Activated T-cell treated with anti-CD3 and anti-CD28 coated beads, Interleukin-2, amount 50 U/mL, for 72 hours (primary cell): ENCODE data around the gene KIF22. TPM values are rescaled to one million over a fixed set of nuclear protein-coding genes. Genes with fewer than 3 reads are reported as not detected.
"Not testable (repeated sequence)": the region's sequence is repeated elsewhere in the genome, so short reads cannot be mapped to it uniquely, and the experiment has no call there.

ENCODE experiments used
- ATAC-seq, 2 donors: fragments of 150-1000 bp; cut with Tn5 transposase; replicated peaks in 1 of 2; 2 replicates each; pipeline ENCODE4 v1.10.0; 2021; ENCODE audit warnings: moderate library complexity in 2 of 2, mild to moderate bottlenecking in 1 of 2
- DNase-seq, 2 donors: peaks; one replicate each; pipeline ENCODE4 v3.0.0; 2021 to 2022; ENCODE audit warnings: mixed read lengths in 1 of 2
- H3K27ac Mint-ChIP-seq: one replicate; pipeline ENCODE4 v1.8.0; 2022; ENCODE audit warnings: mild to moderate bottlenecking, moderate library complexity, mixed read lengths
- H3K27me3 Mint-ChIP-seq: one replicate; pipeline ENCODE4 v1.8.0; 2022; ENCODE audit warnings: low read depth, mixed read lengths
- H3K36me3 Mint-ChIP-seq, 2 donors: one replicate each; pipeline ENCODE4 v1.8.0; 2022; ENCODE audit warnings: mixed read lengths in 2 of 2, mild to moderate bottlenecking in 1 of 2; ENCODE audit not compliant: insufficient read depth in 2 of 2
- H3K4me1 Mint-ChIP-seq: one replicate; pipeline ENCODE4 v1.8.0; 2022; ENCODE audit warnings: low read depth, mixed read lengths
- H3K4me3 Mint-ChIP-seq, 2 donors: one replicate each; pipeline ENCODE4 v1.8.0; 2022; ENCODE audit warnings: mild to moderate bottlenecking in 2 of 2, mixed read lengths in 2 of 2, moderate library complexity in 2 of 2
- H3K9me3 Mint-ChIP-seq, 2 donors: one replicate each; pipeline ENCODE4 v1.8.0; 2022; ENCODE audit warnings: mixed read lengths in 2 of 2
- total RNA-seq, 2 donors: library from RNA; stranded (reverse); gene quantifications; one replicate each; pipeline ENCODE4 v1.2.3, GENCODE V29; 2022

KIF22 gene
- total RNA-seq, 2 donors from 2014 or later: 153 to 180 TPM

- DNase-seq (no peak), ATAC-seq (no peak)
- Mint-ChIP-seq H3K27me3 (no peaks in the 10 kb centered on the region), H3K27ac (no peak overlapping the region), H3K36me3 (no peaks in the 10 kb centered on the region), H3K9me3 (no peaks in the 10 kb centered on the region), H3K4me1 (peaks cover 10% of the 10 kb centered on the region), H3K4me3 (no peak overlapping the region)
These were observed 15.8 kb upstream of the KIF22 start for GRCh38 chr16:29774730-29775129.

DNA sequence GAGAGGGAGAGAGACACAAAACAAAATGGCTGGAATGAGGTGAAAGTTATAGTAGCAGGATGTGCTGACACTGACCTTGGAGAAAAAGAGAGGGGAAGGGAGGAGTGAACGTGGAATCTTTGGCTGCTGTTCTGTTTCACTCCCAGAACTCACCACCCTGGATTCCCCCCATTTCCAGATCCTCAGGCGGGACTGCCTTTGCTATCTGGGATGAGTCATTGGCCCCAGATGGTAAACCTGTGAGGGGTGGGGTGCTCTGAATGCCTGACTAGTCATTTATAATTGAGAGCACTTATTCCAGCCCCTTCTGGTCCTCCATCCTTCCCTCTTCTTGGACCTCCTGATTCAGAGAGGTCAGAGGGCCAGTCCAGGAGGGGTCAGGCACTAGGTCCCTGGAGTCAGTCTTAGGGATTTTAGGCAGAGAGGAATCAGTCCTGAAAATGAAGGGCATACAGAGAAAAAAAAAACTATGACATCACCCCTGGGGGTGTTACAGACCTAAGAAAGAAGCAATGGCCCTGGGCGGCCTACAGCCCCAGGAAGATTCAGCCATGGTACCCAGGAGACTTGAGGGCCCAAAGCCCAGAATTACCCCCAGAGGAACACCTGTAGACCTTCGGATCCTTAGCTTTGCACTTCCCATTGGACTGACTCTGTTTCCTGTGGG is 14.7 kb upstream of the KIF22 start:
- Mint-ChIP-seq H3K36me3 (no peaks in the 10 kb centered on the region), H3K27me3 (no peaks in the 10 kb centered on the region), H3K9me3 (no peaks in the 10 kb centered on the region), H3K4me3 (no peak overlapping the region), H3K27ac (no peak overlapping the region), H3K4me1 (peaks cover 4% of the 10 kb centered on the region)
- ATAC-seq: no peak
- DNase-seq: no peak

- H3K27ac Mint-ChIP-seq: no peak within 1 kb of the TSS
- no peaks in the 10 kb centered on the region for H3K9me3 Mint-ChIP-seq
- H3K36me3 Mint-ChIP-seq: no peaks in the 10 kb centered on the region
- H3K4me3 Mint-ChIP-seq: no peak within 1 kb of the TSS
- peaks cover 4% of the 10 kb centered on the region for H3K4me1 Mint-ChIP-seq
- DNase-seq (no peak), ATAC-seq (no peak)
- H3K27me3 Mint-ChIP-seq: no peaks in the 10 kb centered on the region
These were observed 12.8 kb upstream of the KIF22 start, which contains the start of gene ZG16 for GRCh38 chr16:29777576-29778350. Gene ZG16, plus strand, starts transcription at chr16:29778256. Its CDS starts 1,011 bp downstream, at chr16:29779267.

- H3K36me3 Mint-ChIP-seq: no peaks in the 10 kb centered on the region
- no peak overlapping the region for H3K27ac Mint-ChIP-seq
- DNase-seq (no peak), ATAC-seq (no peak)
- peaks cover 14% of the 10 kb centered on the region for H3K4me1 Mint-ChIP-seq
- H3K4me3 Mint-ChIP-seq: no peak overlapping the region
- no peaks in the 10 kb centered on the region for H3K27me3 Mint-ChIP-seq
- H3K9me3 Mint-ChIP-seq: no peaks in the 10 kb centered on the region
These were observed 11.1 kb upstream of the KIF22 start for GRCh38 chr16:29779474-29779873.

- not testable (repeated sequence) for DNase-seq, H3K36me3 Mint-ChIP-seq, H3K27ac Mint-ChIP-seq, ATAC-seq, H3K9me3 Mint-ChIP-seq, H3K27me3 Mint-ChIP-seq, H3K4me3 Mint-ChIP-seq
- H3K4me1 Mint-ChIP-seq: peaks cover 23% of the 10 kb centered on the region
These were observed 7.2 kb upstream of the KIF22 start for GRCh38 chr16:29783094-29783953.

DNA sequence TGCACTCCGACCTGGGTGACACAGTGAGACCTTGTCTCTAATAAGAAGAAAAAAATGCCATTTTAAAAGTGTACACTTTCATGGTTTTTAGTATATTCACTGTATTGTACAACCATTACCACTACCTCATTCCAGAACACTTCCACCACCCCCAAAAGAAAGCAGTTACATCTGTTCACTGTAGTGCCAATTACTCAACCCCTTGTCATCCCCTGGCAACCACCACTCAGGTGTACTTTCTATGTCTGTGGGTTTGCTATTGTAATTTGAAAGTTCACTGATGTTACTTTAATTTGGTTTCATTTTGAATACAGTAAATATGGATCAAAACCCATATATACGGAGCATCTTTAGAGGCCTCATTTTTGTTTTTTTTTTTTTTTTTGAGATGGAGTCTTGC is 6.4 kb upstream of the KIF22 start:
- ATAC-seq (peak; percentile 91 to 96), DNase-seq (peak; percentile 43 to 66)
- Mint-ChIP-seq H3K36me3 (no peaks in the 10 kb centered on the region), H3K4me3 (peak overlapping the region; percentile 45 to 67), H3K27me3 (no peaks in the 10 kb centered on the region), H3K27ac (no peak overlapping the region), H3K4me1 (peaks cover 23% of the 10 kb centered on the region), H3K9me3 (no peaks in the 10 kb centered on the region)

GRCh38 chr16:29784901-29785500 is 5.5 kb upstream of the KIF22 start:
- H3K4me1 Mint-ChIP-seq: peaks cover 27% of the 10 kb centered on the region
- H3K36me3 Mint-ChIP-seq: no peaks in the 10 kb centered on the region
- peak overlapping the region; percentile 67 to 77 for H3K4me3 Mint-ChIP-seq
- no peaks in the 10 kb centered on the region for H3K27me3 Mint-ChIP-seq
- no peak overlapping the region for H3K27ac Mint-ChIP-seq
- no peaks in the 10 kb centered on the region for H3K9me3 Mint-ChIP-seq
- peak; percentile 79 to 82 for DNase-seq
- ATAC-seq: peak; percentile 68 to 81

DNA sequence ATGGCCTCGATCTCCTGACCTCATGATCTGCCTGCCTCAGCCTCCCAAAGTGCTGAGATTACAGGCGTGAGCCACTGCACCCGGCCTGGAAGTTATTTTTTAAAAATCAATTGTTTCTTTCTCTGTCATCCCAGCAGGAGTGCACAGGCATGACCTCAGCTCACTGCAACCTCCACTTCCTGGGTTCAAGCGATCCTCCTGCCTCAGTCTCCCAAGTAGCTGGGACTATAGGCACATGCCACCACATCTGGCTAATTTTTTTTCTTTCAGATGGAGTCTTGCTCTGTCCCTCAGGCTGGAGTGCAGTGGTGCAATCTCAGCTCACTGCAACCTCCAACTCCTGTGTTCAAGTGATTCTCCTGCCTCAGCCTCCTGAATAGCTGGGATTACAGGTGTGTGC is 3.4 kb upstream of the KIF22 start:
- not testable (repeated sequence) for H3K4me3 Mint-ChIP-seq, H3K9me3 Mint-ChIP-seq, H3K27ac Mint-ChIP-seq, ATAC-seq, H3K36me3 Mint-ChIP-seq, DNase-seq, H3K27me3 Mint-ChIP-seq
- peaks cover 35% of the 10 kb centered on the region for H3K4me1 Mint-ChIP-seq

DNA sequence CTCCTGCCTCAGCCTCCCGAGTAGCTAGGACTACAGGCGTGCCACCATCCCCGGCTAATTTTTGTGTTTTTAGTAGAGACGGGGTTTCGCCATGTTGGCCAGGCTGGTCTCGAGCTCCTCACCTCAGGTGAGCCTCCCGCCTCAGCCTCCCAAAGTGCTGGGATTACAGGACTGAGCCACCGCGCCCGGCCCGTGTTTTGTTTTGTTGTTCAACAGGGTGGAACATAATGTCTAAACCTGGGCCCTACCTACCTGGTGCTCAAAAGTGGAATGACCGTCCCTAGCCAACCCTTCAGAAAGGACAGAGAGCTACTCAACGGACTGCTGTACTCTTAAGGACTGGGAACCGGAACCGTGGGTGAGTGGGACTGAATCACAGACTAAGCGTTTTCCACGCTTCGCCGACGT is 772 bp upstream of the KIF22 start:
- ATAC-seq (no peak), DNase-seq (peak in 1 of 2 donors; percentile 16)
- Mint-ChIP-seq H3K27me3 (no peaks in the 10 kb centered on the region), H3K27ac (peak overlapping the region; percentile 92), H3K9me3 (no peaks in the 10 kb centered on the region), H3K36me3 (peaks cover 11 to 18% of the 10 kb centered on the region in 2 donors), H3K4me1 (peaks cover 41% of the 10 kb centered on the region), H3K4me3 (peak overlapping the region; percentile 94)

DNA sequence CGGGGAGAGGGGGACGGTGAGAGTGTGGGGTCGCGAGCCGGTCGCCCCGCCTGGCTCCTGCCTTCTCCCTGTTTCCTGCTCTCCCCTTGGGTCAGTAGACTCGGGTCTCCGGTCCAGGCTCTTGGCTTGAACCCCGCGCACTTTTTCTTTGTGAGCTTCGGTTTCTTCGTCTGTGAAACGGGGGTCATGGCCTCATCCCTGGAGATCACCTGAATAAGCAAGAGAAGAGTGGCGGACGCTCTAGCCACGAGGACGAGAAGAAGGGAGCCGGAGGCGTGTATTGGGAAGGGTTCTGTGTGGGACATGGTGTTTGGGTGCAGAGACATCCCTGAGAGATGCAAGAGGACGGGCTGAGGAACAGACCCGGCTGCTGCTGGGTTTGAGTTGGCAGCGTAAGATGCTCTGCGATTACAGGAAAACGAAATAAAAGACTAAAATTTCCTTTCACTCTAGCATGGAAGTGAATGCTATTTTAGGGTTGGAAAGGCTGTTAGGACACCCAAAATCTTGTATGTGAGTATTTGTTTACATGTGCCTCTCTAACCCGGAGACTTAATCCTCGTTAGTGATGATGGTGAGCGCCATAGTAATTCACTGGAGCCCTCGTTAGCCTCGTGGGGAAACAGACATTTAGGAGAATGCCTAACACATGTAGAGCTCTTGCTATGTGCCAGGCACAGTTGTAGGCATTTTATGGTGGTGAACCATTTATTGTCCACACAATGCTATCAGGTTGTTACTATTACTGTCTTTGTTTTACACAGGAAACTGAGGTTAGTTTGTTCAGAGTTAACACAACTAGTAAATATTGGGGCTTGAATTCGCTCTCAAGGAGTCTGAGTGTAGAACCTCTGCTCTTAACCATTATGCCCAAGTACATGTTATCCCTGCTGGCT is 646 bp downstream of the KIF22 start:
- Mint-ChIP-seq H3K4me3 (peak overlapping the region; percentile 94), H3K27ac (peak overlapping the region; percentile 92), H3K27me3 (no peaks in the 10 kb centered on the region), H3K9me3 (no peaks in the 10 kb centered on the region), H3K36me3 (peaks cover 11 to 21% of the 10 kb centered on the region in 2 donors), H3K4me1 (peaks cover 32% of the 10 kb centered on the region)
- ATAC-seq: peak in 1 of 2 donors; percentile 17
- no peak for DNase-seq

- Mint-ChIP-seq H3K36me3 (peaks cover 11 to 29% of the 10 kb centered on the region in 2 donors), H3K27me3 (no peaks in the 10 kb centered on the region), H3K4me3 (peak overlapping the region; percentile 94), H3K27ac (peak overlapping the region; percentile 92), H3K4me1 (peaks cover 32% of the 10 kb centered on the region), H3K9me3 (no peaks in the 10 kb centered on the region)
- ATAC-seq (no peak), DNase-seq (no peak)
These were observed 1.6 kb downstream of the KIF22 start for GRCh38 chr16:29791845-29792807.
